OCI-LY1 (cell line): Measurements from ENCODE around the gene SH3PXD2A.

Source experiments
- EZH2 ChIP-seq: fragments of 200-600 bp; sonication (generic), shearing (Covaris generic); IDR thresholded peaks from 2 replicates; pipeline ENCODE4 v1.8.0; 2017; ENCODE audit warnings: borderline replicate concordance, mixed run types, mild to moderate bottlenecking, antibody characterized with exemption, low read length, moderate library complexity, mixed read lengths
- TF ChIP-seq, protein P1 (sequence below): fragments of 200-600 bp; sonication (generic), shearing (Covaris generic); IDR thresholded peaks from 2 replicates; pipeline ENCODE4 v1.5.1; 2017; ENCODE audit warnings: mild to moderate bottlenecking, antibody characterized with exemption, low read length, moderate library complexity, mixed read lengths

GRCh38 chr10:103682631-103683030 lies 172.7 kb downstream of the SH3PXD2A start:
- TF ChIP-seq, protein P1, sequence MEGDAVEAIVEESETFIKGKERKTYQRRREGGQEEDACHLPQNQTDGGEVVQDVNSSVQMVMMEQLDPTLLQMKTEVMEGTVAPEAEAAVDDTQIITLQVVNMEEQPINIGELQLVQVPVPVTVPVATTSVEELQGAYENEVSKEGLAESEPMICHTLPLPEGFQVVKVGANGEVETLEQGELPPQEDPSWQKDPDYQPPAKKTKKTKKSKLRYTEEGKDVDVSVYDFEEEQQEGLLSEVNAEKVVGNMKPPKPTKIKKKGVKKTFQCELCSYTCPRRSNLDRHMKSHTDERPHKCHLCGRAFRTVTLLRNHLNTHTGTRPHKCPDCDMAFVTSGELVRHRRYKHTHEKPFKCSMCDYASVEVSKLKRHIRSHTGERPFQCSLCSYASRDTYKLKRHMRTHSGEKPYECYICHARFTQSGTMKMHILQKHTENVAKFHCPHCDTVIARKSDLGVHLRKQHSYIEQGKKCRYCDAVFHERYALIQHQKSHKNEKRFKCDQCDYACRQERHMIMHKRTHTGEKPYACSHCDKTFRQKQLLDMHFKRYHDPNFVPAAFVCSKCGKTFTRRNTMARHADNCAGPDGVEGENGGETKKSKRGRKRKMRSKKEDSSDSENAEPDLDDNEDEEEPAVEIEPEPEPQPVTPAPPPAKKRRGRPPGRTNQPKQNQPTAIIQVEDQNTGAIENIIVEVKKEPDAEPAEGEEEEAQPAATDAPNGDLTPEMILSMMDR = no peak
- TF ChIP-seq EZH2 = no peak
